K562 (cell line): Measurements from ENCODE around the gene MEIOB. TPM values are rescaled to one million over a fixed set of nuclear protein-coding genes. Genes with fewer than 3 reads are reported as not detected.
A peak's percentile ranks its signal among the peaks of the same experiment; 100 is the strongest.

Experiments
- ATAC-seq: fragments of 200-7000 bp; cut with Tn5 transposase; 3 replicates; pipeline ENCODE4 v1.9.1; 2020; ENCODE audit warnings: moderate library complexity
- BruUV-seq: library from RNA; stranded (reverse); fragments of 400-500 nt; replicated peaks from 2 replicates; lab custom pipeline; 2021; lab: Mats Ljungman, UMichigan
- CTCF ChIA-PET: fragments of 300-600 bp; formaldehyde crosslinking; extraction: SDS; loops from one replicate; lab custom pipeline; 2021; ENCODE audit warnings: low intra/inter-chr PET ratio; lab: Yijun Ruan, JAX
- POLR2A ChIA-PET: fragments of 300-600, 350-650 bp; sonication (Branson Sonifier 250); formaldehyde crosslinking; extraction: SDS; loops from one replicate; lab custom pipeline; 2021; ENCODE audit warnings: antibody characterized with exemption, inconsistent platforms; lab: Yijun Ruan, JAX
- DNase-seq, 4 experiments: peaks; one replicate each; pipeline versions ENCODE4 v3.0.0 to v3.0.0-alpha.2; 2011 to 2018; ENCODE audit warnings: low spot score in 3 of 4, mixed read lengths in 3 of 4; ENCODE audit errors: extremely low read depth in 1 of 4
- FAIRE-seq: peaks from 2 replicates; lab custom pipeline; 2011; peaks lifted over from hg19 to GRCh38; lab: Jason Lieb, UNC
- H2AFZ ChIP-seq: 2 replicates; pipeline ENCODE4 v1.6.0; 2011; ENCODE audit warnings: low read depth, low read length, control low read depth, inconsistent platforms
- H3K27ac ChIP-seq: fragments of 200-600 bp; 3 replicates; pipeline ENCODE4 v1.8.0; 2011; ENCODE audit warnings: low read depth, mild to moderate bottlenecking, control low read depth, inconsistent platforms, low read length, moderate library complexity, mixed read lengths; ENCODE audit errors: extremely low read depth
- H3K27me3 ChIP-seq, 2 experiments: fragments of 300-600 bp in 1 of 2; 2 replicates in 1 of 2; 3 replicates in 1 of 2; pipeline versions ENCODE4 v1.6.0 to v1.8.0; 2011; ENCODE audit warnings: inconsistent platforms in 2 of 2, low read length in 2 of 2, mild to moderate bottlenecking in 1 of 2, mixed read lengths in 1 of 2, moderate library complexity in 1 of 2; ENCODE audit not compliant: control insufficient read depth in 2 of 2, insufficient read depth in 2 of 2
- H3K36me3 ChIP-seq: fragments of 300-600 bp; 3 replicates; pipeline ENCODE4 v1.8.0; 2011; ENCODE audit warnings: mild to moderate bottlenecking, low read length, inconsistent platforms; ENCODE audit not compliant: control insufficient read depth, insufficient read depth
- H3K4me1 ChIP-seq, 2 experiments: fragments of 200-600 bp in 1 of 2; replicated peaks in 1 of 2; 2 replicates in 1 of 2; 3 replicates in 1 of 2; pipeline versions ENCODE4 v1.5.1 to v1.8.0; 2011; ENCODE audit warnings: inconsistent platforms in 2 of 2, low read length in 2 of 2, mild to moderate bottlenecking in 1 of 2, mixed read lengths in 1 of 2, moderate library complexity in 1 of 2; ENCODE audit not compliant: control insufficient read depth in 2 of 2, insufficient read depth in 2 of 2
- H3K4me2 ChIP-seq: 2 replicates; pipeline ENCODE4 v1.6.1; 2011; ENCODE audit warnings: low read length, control low read depth, inconsistent platforms, mixed read lengths; ENCODE audit not compliant: insufficient read depth
- H3K4me3 ChIP-seq: fragments of 200-600 bp; sonication (generic), shearing (Covaris generic); 2 replicates; pipeline ENCODE4 v1.5.1; 2016; ENCODE audit warnings: control low read depth, inconsistent platforms
- H3K79me2 ChIP-seq: fragments of 200-600 bp; 3 replicates; pipeline ENCODE4 v1.8.0; 2011; ENCODE audit warnings: low read length, inconsistent platforms; ENCODE audit not compliant: control insufficient read depth, insufficient read depth
- H3K9ac ChIP-seq, 2 experiments: 2 replicates each; pipeline versions ENCODE4 v1.6.0 to v1.6.1; 2011; ENCODE audit warnings: low read depth in 2 of 2, low read length in 2 of 2, control low read depth in 1 of 2, inconsistent platforms in 1 of 2, mild to moderate bottlenecking in 1 of 2, mixed read lengths in 1 of 2; ENCODE audit not compliant: insufficient read depth in 1 of 2
- H3K9me1 ChIP-seq: one replicate; pipeline ENCODE4 v1.6.0; 2011; ENCODE audit warnings: inconsistent platforms, mild to moderate bottlenecking, low read length, moderate library complexity; ENCODE audit not compliant: control insufficient read depth, insufficient read depth
- H3K9me3 ChIP-seq: replicated peaks from 2 replicates; pipeline ENCODE4 v1.5.1; 2011; ENCODE audit warnings: low read depth, low read length, inconsistent platforms; ENCODE audit not compliant: control insufficient read depth, insufficient read depth
- H4K20me1 ChIP-seq: replicated peaks from 2 replicates; pipeline ENCODE4 v1.6.1; 2011; ENCODE audit warnings: low read length, inconsistent platforms, mixed read lengths; ENCODE audit not compliant: control insufficient read depth, insufficient read depth
- DPF2 ChIP-seq: fragments of 450-650 bp; IDR thresholded peaks from 2 replicates; pipeline ENCODE4 v1.6.1; 2016
- ETV6 ChIP-seq, 3 experiments: fragments of 150-350 bp in 1 of 3; sonication (generic) in 1 of 3; formaldehyde crosslinking in 1 of 3; IDR thresholded peaks; 2 replicates each; pipeline versions ENCODE4 v1.6.1 to v1.8.0; 2014 to 2022; ENCODE audit warnings: borderline replicate concordance in 2 of 3, low read depth in 2 of 3, antibody characterized with exemption in 1 of 3, low read length in 1 of 3, mild to moderate bottlenecking in 1 of 3, missing genetic modification reagents in 1 of 3
- FOSL1 ChIP-seq: fragments of 200-800 bp; sonication (Bioruptor generic); conservative IDR thresholded peaks from 2 replicates; pipeline ENCODE4 v1.6.1; 2016; ENCODE audit warnings: missing genetic modification characterization, missing compliant biosample characterization
- JUN ChIP-seq, 2 experiments: sonication (generic) in 1 of 2; formaldehyde crosslinking in 1 of 2; IDR thresholded peaks; 2 replicates each; pipeline versions ENCODE4 v1.6.1 to v1.8.0; 2012 to 2022; ENCODE audit warnings: borderline replicate concordance in 2 of 2, mild to moderate bottlenecking in 2 of 2, improper control_type of control experiment in 1 of 2, low read depth in 1 of 2, low read length in 1 of 2, missing genetic modification reagents in 1 of 2
- JUND ChIP-seq, 2 experiments: IDR thresholded peaks; 2 replicates in 1 of 2; 3 replicates in 1 of 2; pipeline ENCODE4 v1.6.1; 2011; ENCODE audit warnings: borderline replicate concordance in 2 of 2, low read depth in 2 of 2, low read length in 2 of 2, improper control_type of control experiment in 1 of 2, missing biosample characterization in 1 of 2, missing genetic modification characterization in 1 of 2, missing genetic modification reagents in 1 of 2
- MAFG ChIP-seq: fragments of 450-650 bp; conservative IDR thresholded peaks from 2 replicates; pipeline ENCODE4 v1.6.1; 2016; ENCODE audit warnings: missing genetic modification characterization, missing compliant biosample characterization
- SMARCA4 ChIP-seq: fragments of 450-650 bp; IDR thresholded peaks from 2 replicates; pipeline ENCODE4 v1.6.1; 2016
- ZNF24 ChIP-seq: fragments of 450-650 bp; IDR thresholded peaks from 2 replicates; pipeline ENCODE4 v1.6.1; 2016
- WGBS: fragments of 100-300 bp; shearing (Covaris generic); methylation state at CpG from one replicate; pipeline ENCODE4 v1.1.6; 2016; ENCODE audit warnings: low coverage, mixed read lengths; ENCODE audit not compliant: insufficient coverage; ENCODE audit errors: missing lambda C conversion rate; 5-methylcytosine and 5-hydroxymethylcytosine counted together
- in situ Hi-C: fragments of 300-500 bp; cut with MboI; formaldehyde crosslinking; loops from 4 replicates; pipeline ENCODE4 v1.15.0; 2018; ENCODE audit warnings: inconsistent platforms, mixed read lengths
- intact Hi-C: fragments of 100-400 bp; cut with micrococcal nuclease; formaldehyde crosslinking; loops from 2 replicates; pipeline ENCODE4 v1.14.2; 2022
- polyA plus RNA-seq, 8 experiments: library from polyadenylated mRNA; depleted of rRNA in 4 of 8; stranded (reverse) in 5 of 8; unstranded in 3 of 8; fragments of >200 nt; fragmentation: Nextera tagmentation in 2 of 8; fragmentation: Illumina TruSeq in 1 of 8; extraction: Ambion mirVana in 2 of 8; extraction: Trizol in 1 of 8; gene quantifications; 2 replicates each; pipeline versions ENCODE4 v1.2.1 to v1.2.3, GENCODE V29; 2011 to 2014; ENCODE audit warnings: inconsistent platforms in 1 of 8, missing spikeins in 1 of 8
- total RNA-seq, 7 experiments: library from RNA; depleted of rRNA in 6 of 7; stranded (reverse); fragments of >200 nt in 6 of 7; fragmentation: Illumina TruSeq in 2 of 7; extraction: Trizol in 2 of 7; gene quantifications; 2 replicates each; pipeline versions ENCODE4 v1.2.1 to v1.2.3, GENCODE V29; 2011 to 2021; ENCODE audit warnings: low replicate concordance in 1 of 7
- TF ChIP-seq, protein P1 (sequence below): sonication (generic); formaldehyde crosslinking; IDR thresholded peaks from 2 replicates; pipeline ENCODE4 v1.8.0; 2022; ENCODE audit warnings: mild to moderate bottlenecking, low read depth, missing genetic modification reagents
- TF ChIP-seq, protein P2 (sequence below), 2 experiments: fragments of 450-650 bp; IDR thresholded peaks; 2 replicates each; pipeline ENCODE4 v1.6.1; 2018; ENCODE audit warnings: mild to moderate bottlenecking in 2 of 2, low read depth in 1 of 2; ENCODE audit not compliant: partially characterized antibody in 2 of 2
- TF ChIP-seq, protein P3 (sequence below), 2 experiments: fragments of 450-650 bp in 1 of 2; sonication (generic) in 1 of 2; formaldehyde crosslinking in 1 of 2; IDR thresholded peaks in 1 of 2; conservative IDR thresholded peaks in 1 of 2; 2 replicates each; pipeline versions ENCODE4 v1.6.1 to v1.8.1; 2016 to 2023; ENCODE audit warnings: mild to moderate bottlenecking in 2 of 2, moderate library complexity in 2 of 2, inconsistent platforms in 1 of 2, missing genetic modification reagents in 1 of 2

The MEIOB gene
- total and polyA plus RNA-seq, 9 of the 15 experiments (the other 6 are each of a cell fraction or from before 2014, with no cell fraction given) = 25.4 to 203 (median 97.6) TPM

DNA sequence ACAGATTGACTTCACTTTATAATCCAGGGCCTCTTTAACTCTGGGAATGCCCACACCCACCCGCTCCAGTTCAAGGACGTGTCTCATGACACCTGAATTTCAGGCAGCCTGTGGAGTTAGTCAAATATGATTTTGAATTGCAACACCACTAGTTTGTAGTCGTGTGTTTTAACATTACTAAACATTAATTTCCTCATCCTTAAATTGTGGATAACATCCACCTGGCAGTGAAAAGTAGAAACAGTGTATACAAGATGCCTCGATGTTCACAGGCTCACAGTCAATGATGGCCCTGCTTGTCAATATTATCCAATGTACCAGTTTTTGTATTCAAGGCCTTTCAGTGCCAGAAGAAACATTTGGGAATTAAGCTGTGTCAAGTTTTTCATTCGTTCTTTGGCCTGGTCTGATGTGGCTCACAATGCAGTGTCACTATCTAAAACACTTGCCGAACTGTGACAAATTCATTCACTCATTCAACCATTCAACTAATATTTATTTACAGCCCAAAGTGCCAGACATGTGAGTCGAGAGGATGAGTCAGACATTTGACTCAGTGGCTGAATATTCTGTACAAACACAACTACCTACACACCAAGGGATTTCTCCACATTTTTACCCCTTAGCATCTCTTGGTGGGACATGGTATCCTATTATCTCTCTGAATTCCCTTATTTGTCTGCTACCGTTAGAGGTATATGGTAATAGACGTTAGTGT lies 1.4 kb downstream of the MEIOB start:
- no peak overlapping the region for H3K4me3 ChIP-seq
- ChIA-PET CTCF (no interaction called here), POLR2A (interaction anchor here (0.7 to 1.8 kb wide), 4 partner anchors 53 to 986 kb away, joined by 3 to 8 read pairs (median 4); partner anchors contain the start of gene RPS2)
- no peak overlapping the region for H3K9ac ChIP-seq
- peak; percentile 69 for FAIRE-seq
- H3K27me3 ChIP-seq = no peaks in the 10 kb centered on the region
- H2AFZ ChIP-seq = no peak overlapping the region
- WGBS = 49% methylated on average over 9 of the region's 9 CpGs
- TF ChIP-seq, protein P1, sequence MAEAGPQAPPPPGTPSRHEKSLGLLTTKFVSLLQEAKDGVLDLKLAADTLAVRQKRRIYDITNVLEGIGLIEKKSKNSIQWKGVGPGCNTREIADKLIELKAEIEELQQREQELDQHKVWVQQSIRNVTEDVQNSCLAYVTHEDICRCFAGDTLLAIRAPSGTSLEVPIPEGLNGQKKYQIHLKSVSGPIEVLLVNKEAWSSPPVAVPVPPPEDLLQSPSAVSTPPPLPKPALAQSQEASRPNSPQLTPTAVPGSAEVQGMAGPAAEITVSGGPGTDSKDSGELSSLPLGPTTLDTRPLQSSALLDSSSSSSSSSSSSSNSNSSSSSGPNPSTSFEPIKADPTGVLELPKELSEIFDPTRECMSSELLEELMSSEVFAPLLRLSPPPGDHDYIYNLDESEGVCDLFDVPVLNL (CRISPR knock-in tag) = no peak
- TF ChIP-seq JUND (IDR thresholded peaks at IDR 0.05; ENCODE audit: borderline replicate concordance, low read depth, low read length) (peak; percentile 66; the same call in 1 of the 2 replicates), JUND (tag; IDR thresholded peaks at IDR 0.05; ENCODE audit: borderline replicate concordance, low read depth, low read length) (no peak), FOSL1 (tag) (peak; percentile 39; the same call in 1 of the 2 replicates), ZNF24 (0 out of 2 replicates have a peak, but pooled peaks have one; percentile 34), ETV6 (IDR thresholded peaks at IDR 0.05; ENCODE audit: borderline replicate concordance in 1 of 2, low read depth in 2 of 2, low read length in 1 of 2) (no peak), ETV6 (CRISPR knock-in tag; IDR thresholded peaks at IDR 0.05; ENCODE audit: borderline replicate concordance) (no peak), JUN (IDR thresholded peaks at IDR 0.05; ENCODE audit: borderline replicate concordance, low read depth, low read length) (0 out of 2 replicates have a peak, but pooled peaks have one; percentile 27), JUN (CRISPR knock-in tag; IDR thresholded peaks at IDR 0.05; ENCODE audit: borderline replicate concordance) (no peak), MAFG (no peak), DPF2 (peak; percentile 39; the same call in 1 of the 2 replicates), SMARCA4 (peak; percentile 28; the same call in 1 of the 2 replicates)
- TF ChIP-seq, protein P2, sequence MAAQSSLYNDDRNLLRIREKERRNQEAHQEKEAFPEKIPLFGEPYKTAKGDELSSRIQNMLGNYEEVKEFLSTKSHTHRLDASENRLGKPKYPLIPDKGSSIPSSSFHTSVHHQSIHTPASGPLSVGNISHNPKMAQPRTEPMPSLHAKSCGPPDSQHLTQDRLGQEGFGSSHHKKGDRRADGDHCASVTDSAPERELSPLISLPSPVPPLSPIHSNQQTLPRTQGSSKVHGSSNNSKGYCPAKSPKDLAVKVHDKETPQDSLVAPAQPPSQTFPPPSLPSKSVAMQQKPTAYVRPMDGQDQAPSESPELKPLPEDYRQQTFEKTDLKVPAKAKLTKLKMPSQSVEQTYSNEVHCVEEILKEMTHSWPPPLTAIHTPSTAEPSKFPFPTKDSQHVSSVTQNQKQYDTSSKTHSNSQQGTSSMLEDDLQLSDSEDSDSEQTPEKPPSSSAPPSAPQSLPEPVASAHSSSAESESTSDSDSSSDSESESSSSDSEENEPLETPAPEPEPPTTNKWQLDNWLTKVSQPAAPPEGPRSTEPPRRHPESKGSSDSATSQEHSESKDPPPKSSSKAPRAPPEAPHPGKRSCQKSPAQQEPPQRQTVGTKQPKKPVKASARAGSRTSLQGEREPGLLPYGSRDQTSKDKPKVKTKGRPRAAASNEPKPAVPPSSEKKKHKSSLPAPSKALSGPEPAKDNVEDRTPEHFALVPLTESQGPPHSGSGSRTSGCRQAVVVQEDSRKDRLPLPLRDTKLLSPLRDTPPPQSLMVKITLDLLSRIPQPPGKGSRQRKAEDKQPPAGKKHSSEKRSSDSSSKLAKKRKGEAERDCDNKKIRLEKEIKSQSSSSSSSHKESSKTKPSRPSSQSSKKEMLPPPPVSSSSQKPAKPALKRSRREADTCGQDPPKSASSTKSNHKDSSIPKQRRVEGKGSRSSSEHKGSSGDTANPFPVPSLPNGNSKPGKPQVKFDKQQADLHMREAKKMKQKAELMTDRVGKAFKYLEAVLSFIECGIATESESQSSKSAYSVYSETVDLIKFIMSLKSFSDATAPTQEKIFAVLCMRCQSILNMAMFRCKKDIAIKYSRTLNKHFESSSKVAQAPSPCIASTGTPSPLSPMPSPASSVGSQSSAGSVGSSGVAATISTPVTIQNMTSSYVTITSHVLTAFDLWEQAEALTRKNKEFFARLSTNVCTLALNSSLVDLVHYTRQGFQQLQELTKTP (IDR thresholded peaks at IDR 0.05; ENCODE audit: low read depth in 1 of 2, partially characterized antibody in 2 of 2) = no peak
- TF ChIP-seq, protein P3, sequence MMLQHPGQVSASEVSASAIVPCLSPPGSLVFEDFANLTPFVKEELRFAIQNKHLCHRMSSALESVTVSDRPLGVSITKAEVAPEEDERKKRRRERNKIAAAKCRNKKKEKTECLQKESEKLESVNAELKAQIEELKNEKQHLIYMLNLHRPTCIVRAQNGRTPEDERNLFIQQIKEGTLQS (IDR thresholded peaks at IDR 0.05) = peak; percentile 69
- TF ChIP-seq, protein P3 (CRISPR knock-in tag; conservative IDR thresholded peaks at IDR 0.05) = no peak
- peak in 1 of 4 experiments; percentile 32 for DNase-seq
- H3K9me3 ChIP-seq = no peaks in the 10 kb centered on the region
- H3K9me1 ChIP-seq = no peaks in the 10 kb centered on the region
- in situ Hi-C loops = no loop called here
- peaks cover 13% of the 10 kb centered on the region for H3K36me3 ChIP-seq
- peaks cover 8 to 11% of the 10 kb centered on the region in 2 experiments; a peak in 4 of 5 replicates for H3K4me1 ChIP-seq
- H3K79me2 ChIP-seq = peaks cover 53% of the 10 kb centered on the region
- BruUV-seq = TSS peak; percentile 73
- H3K27ac ChIP-seq = peak overlapping the region; percentile 21; the same call in 1 of the 3 replicates
- no peaks in the 10 kb centered on the region for H4K20me1 ChIP-seq
- H3K4me2 ChIP-seq = peak overlapping the region; percentile 53
- intact Hi-C loops = no loop called here
- ATAC-seq = no peak
